Measurements from ENCODE around the gene CENPE. TPM values are rescaled to one million over a fixed set of nuclear protein-coding genes. Genes with fewer than 3 reads are reported as not detected.
"Not testable (repeated sequence)": the region's sequence is repeated elsewhere in the genome, so short reads cannot be mapped to it uniquely, and the experiment has no call there.

Gene CENPE, protein sequence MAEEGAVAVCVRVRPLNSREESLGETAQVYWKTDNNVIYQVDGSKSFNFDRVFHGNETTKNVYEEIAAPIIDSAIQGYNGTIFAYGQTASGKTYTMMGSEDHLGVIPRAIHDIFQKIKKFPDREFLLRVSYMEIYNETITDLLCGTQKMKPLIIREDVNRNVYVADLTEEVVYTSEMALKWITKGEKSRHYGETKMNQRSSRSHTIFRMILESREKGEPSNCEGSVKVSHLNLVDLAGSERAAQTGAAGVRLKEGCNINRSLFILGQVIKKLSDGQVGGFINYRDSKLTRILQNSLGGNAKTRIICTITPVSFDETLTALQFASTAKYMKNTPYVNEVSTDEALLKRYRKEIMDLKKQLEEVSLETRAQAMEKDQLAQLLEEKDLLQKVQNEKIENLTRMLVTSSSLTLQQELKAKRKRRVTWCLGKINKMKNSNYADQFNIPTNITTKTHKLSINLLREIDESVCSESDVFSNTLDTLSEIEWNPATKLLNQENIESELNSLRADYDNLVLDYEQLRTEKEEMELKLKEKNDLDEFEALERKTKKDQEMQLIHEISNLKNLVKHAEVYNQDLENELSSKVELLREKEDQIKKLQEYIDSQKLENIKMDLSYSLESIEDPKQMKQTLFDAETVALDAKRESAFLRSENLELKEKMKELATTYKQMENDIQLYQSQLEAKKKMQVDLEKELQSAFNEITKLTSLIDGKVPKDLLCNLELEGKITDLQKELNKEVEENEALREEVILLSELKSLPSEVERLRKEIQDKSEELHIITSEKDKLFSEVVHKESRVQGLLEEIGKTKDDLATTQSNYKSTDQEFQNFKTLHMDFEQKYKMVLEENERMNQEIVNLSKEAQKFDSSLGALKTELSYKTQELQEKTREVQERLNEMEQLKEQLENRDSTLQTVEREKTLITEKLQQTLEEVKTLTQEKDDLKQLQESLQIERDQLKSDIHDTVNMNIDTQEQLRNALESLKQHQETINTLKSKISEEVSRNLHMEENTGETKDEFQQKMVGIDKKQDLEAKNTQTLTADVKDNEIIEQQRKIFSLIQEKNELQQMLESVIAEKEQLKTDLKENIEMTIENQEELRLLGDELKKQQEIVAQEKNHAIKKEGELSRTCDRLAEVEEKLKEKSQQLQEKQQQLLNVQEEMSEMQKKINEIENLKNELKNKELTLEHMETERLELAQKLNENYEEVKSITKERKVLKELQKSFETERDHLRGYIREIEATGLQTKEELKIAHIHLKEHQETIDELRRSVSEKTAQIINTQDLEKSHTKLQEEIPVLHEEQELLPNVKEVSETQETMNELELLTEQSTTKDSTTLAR (N-terminal part only)
- 1 to 10 TPM in 1 of 2 donors, under 1 TPM in 1; 0.87 to 4.5 TPM for total RNA-seq

DNA sequence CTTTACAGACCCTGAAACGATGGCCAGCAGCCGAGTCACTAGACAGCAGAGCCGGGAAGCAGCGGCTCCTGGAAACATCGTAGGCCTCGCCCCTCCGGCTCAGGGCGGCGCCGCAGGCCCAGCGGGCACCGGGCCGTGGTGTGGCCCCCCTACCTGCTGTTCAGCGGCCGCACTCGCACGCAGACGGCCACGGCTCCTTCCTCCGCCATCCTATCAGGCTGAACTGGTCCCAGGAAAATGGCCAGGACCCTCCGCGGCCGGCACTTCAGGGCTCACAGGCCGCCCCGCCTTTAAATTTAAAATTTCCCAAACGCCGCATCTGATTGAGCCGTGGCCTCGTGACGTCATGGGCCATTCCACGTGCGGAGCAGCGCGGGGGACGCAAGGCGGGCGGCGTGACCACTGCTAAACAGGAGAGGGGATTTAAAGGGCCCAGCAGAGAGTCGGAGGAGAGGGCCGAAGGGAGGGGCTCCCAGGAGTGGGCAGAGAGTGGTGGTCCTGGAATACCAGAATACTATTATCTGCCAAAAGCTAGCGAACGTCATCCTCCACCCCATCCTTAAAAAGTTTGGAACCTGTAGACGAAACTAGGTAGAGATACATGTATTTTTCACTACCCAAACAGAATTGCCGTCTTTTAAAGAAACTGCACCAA is at the start of gene CENPE:
CENPE (minus strand) TSS at position 233 of the 655 bp plus-strand sequence; CDS start at position 209, 24 bp downstream.
- Histone ChIP-seq H3K27ac (peak within 1 kb of the TSS; percentile 61 to 70), H3K27me3 (replicated peaks; ENCODE audit: insufficient read depth) (no peaks in the 10 kb centered on the region), H3K4me1 (replicated peaks) (no peaks in the 10 kb centered on the region), H3K4me3 (peak within 1 kb of the TSS; percentile 54 to 71), H3K36me3 (no peaks in the 10 kb centered on the region), H3K9me3 (no peaks in the 10 kb centered on the region)
- intact Hi-C loops (cut with DNase I), result no loop called here
- TF ChIP-seq POLR2A (IDR thresholded peaks at IDR 0.05), result peak; percentile 44
- peak; percentile 75 for TF ChIP-seq POLR2AphosphoS5 (IDR thresholded peaks at IDR 0.05)
- TF ChIP-seq, protein P1, sequence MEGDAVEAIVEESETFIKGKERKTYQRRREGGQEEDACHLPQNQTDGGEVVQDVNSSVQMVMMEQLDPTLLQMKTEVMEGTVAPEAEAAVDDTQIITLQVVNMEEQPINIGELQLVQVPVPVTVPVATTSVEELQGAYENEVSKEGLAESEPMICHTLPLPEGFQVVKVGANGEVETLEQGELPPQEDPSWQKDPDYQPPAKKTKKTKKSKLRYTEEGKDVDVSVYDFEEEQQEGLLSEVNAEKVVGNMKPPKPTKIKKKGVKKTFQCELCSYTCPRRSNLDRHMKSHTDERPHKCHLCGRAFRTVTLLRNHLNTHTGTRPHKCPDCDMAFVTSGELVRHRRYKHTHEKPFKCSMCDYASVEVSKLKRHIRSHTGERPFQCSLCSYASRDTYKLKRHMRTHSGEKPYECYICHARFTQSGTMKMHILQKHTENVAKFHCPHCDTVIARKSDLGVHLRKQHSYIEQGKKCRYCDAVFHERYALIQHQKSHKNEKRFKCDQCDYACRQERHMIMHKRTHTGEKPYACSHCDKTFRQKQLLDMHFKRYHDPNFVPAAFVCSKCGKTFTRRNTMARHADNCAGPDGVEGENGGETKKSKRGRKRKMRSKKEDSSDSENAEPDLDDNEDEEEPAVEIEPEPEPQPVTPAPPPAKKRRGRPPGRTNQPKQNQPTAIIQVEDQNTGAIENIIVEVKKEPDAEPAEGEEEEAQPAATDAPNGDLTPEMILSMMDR (IDR thresholded peaks at IDR 0.05), result no peak
- WGBS, result under 1% methylated on average over 44 of the region's 44 CpGs
- DNase-seq (ENCODE audit: low spot score), result peak; percentile 74

DNA sequence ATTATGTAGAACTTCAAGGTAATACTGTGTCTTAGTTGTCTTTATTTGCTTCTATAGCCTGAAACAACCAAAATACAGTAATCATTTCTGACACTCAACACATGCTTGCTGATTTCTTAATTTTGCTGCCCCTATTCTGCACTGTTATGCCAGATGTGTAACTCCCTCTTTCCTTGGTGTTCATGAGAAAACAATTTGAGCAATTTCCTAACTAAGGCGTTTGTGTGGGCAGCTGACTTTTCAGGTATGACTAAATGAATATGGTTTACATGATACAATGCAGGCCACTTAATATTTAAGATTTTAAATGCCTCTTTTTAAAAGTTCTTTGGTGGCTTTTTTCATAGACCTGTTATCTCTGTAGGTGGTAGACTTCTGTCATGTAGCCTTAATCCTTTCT is 46.1 kb upstream of the CENPE start:
- Histone ChIP-seq H3K9me3 (no peaks in the 10 kb centered on the region), H3K27ac (no peak overlapping the region), H3K36me3 (no peaks in the 10 kb centered on the region), H3K4me1 (replicated peaks) (no peaks in the 10 kb centered on the region), H3K4me3 (no peak overlapping the region), H3K27me3 (replicated peaks; ENCODE audit: insufficient read depth) (no peaks in the 10 kb centered on the region)
- intact Hi-C loops (cut with DNase I), result no loop called here
- no peak for DNase-seq (ENCODE audit: low spot score)
- no peak for TF ChIP-seq POLR2AphosphoS5 (IDR thresholded peaks at IDR 0.05)
- TF ChIP-seq, protein P1 (IDR thresholded peaks at IDR 0.05), result no peak
- no peak for TF ChIP-seq POLR2A (IDR thresholded peaks at IDR 0.05)
- 84% methylated on average over 1 of the region's 1 CpG for WGBS

- H3K27ac ChIP-seq; H3K27me3 ChIP-seq (replicated peaks; ENCODE audit: insufficient read depth); H3K9me3 ChIP-seq; DNase-seq (ENCODE audit: low spot score); intact Hi-C loops (cut with DNase I); H3K4me3 ChIP-seq; H3K36me3 ChIP-seq; H3K4me1 ChIP-seq (replicated peaks): not testable (repeated sequence)
- WGBS, result 70% methylated on average over 3 of the region's 3 CpGs
These were observed 32.8 kb upstream of the CENPE start for GRCh38 chr4:103230938-103231337.

DNA sequence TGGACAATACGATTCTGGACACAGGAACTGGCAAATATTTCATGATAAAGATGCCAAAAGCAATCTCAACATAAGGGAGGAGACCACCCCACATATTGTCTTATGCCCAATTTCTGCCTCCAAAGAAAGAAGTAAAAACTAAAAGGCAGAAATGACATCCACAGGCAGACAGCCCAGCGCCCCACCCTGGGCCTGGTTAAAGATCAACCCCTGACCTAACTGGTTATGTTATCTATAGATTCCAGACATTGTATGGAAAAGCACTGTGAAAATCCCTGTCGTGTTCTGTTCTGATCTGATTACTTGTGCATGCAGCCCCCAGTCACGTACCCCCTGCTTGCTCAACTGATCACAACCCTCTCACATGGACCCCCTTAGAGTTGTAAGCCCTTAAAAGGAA is 25.4 kb upstream of the CENPE start:
- intact Hi-C loops (cut with DNase I); H3K36me3 ChIP-seq; H3K4me1 ChIP-seq (replicated peaks); H3K27me3 ChIP-seq (replicated peaks; ENCODE audit: insufficient read depth); H3K9me3 ChIP-seq; H3K4me3 ChIP-seq; H3K27ac ChIP-seq; DNase-seq (ENCODE audit: low spot score): not testable (repeated sequence)
- 67% methylated on average over 4 of the region's 4 CpGs for WGBS

GRCh38 chr4:103207673-103208072 is 9.5 kb upstream of the CENPE start:
- WGBS, result 70% methylated on average over 5 of the region's 5 CpGs
- Histone ChIP-seq H3K4me1 (replicated peaks) (no peaks in the 10 kb centered on the region), H3K27ac (no peak overlapping the region), H3K9me3 (no peaks in the 10 kb centered on the region), H3K27me3 (replicated peaks; ENCODE audit: insufficient read depth) (no peaks in the 10 kb centered on the region), H3K36me3 (no peaks in the 10 kb centered on the region), H3K4me3 (no peak overlapping the region)
- intact Hi-C loops (cut with DNase I), result no loop called here
- DNase-seq (ENCODE audit: low spot score), result no peak
- TF ChIP-seq, protein P1 (IDR thresholded peaks at IDR 0.05), result no peak
- TF ChIP-seq POLR2A (IDR thresholded peaks at IDR 0.05), result no peak
- no peak for TF ChIP-seq POLR2AphosphoS5 (IDR thresholded peaks at IDR 0.05)

Data from prostate gland (tissue), 2 donors.